ENCODE measurements around the gene TANC1. TPM values are rescaled to one million over a fixed set of nuclear protein-coding genes. Genes with fewer than 3 reads are reported as not detected.

The TANC1 gene
- total and polyA plus RNA-seq, 2 donors (not counting 3 experiments of a cell fraction or from before 2014, with no cell fraction given) = 58.9 to 99.4 TPM

GRCh38 chr2:159246325-159246988, 278.0 kb downstream of the TANC1 start:
- no peak overlapping the region for H3K4me2 ChIP-seq (ENCODE audit: insufficient read depth, low read length)
- intact Hi-C loops (cut with micrococcal nuclease) (no loop called here), dilution Hi-C loops (cut with MboI; ENCODE audit: extremely low pct_ligation_motif_present, low sequenced_read_pairs) (no loop called here)
- FAIRE-seq = no peak
- H3K9me1 ChIP-seq (replicated peaks; ENCODE audit: control insufficient read depth, extremely low read depth, insufficient read depth, low read length) = no peaks in the 10 kb centered on the region
- peaks cover 10% of the 10 kb centered on the region for H3K4me1 ChIP-seq (ENCODE audit: control insufficient read depth, extremely low read depth, insufficient read depth, low read length)
- H3K27ac ChIP-seq (ENCODE audit: insufficient read depth, low read depth, low read length) = no peak overlapping the region
- H3K36me3 ChIP-seq (ENCODE audit: control insufficient read depth in 2 of 2, extremely low read depth in 1 of 2, insufficient read depth in 2 of 2, low read length in 2 of 2) = peaks cover 0 to 2% of the 10 kb centered on the region in 2 experiments
- no peak for TF ChIP-seq FOS (IDR thresholded peaks at IDR 0.05; ENCODE audit: borderline replicate concordance, insufficient read depth, low read length)
- TF ChIP-seq JUN (IDR thresholded peaks at IDR 0.05; ENCODE audit: borderline replicate concordance, insufficient read depth, insufficient read length, low read depth) = no peak
- no peak for TF ChIP-seq MYC (IDR thresholded peaks at IDR 0.05; ENCODE audit: low read depth, low read length)
- no peak for TF ChIP-seq POLR2AphosphoS5 (IDR thresholded peaks at IDR 0.05; ENCODE audit: insufficient read depth, low read depth, low read length)
- TF ChIP-seq EZH2 (IDR thresholded peaks at IDR 0.05; ENCODE audit: borderline replicate concordance, low read depth, low read length, severe bottlenecking) = no peak
- TF ChIP-seq GATA2 (IDR thresholded peaks at IDR 0.05; ENCODE audit: insufficient read depth, insufficient read length, low read depth, low read length) = no peak
- TF ChIP-seq MAX (IDR thresholded peaks at IDR 0.05; ENCODE audit: insufficient read depth, insufficient read length) = no peak
- TF ChIP-seq CTCF (IDR thresholded peaks at IDR 0.05; ENCODE audit: extremely low read depth in 1 of 2, insufficient read depth in 1 of 2, low read depth in 1 of 2, low read length in 2 of 2) = no peak
- no peak for TF ChIP-seq POLR2A (IDR thresholded peaks at IDR 0.05; ENCODE audit: low read depth, low read length)
- ChIA-PET CTCF (interaction anchor here (1.1 kb wide), 1 partner anchor 20 kb away, joined by 3 read pairs; no protein-coding TSS in a partner anchor), POLR2A (no interaction called here)
- H3K79me2 ChIP-seq (ENCODE audit: control insufficient read depth, insufficient read depth, low read length) = no peaks in the 10 kb centered on the region
- no peak for DNase-seq (ENCODE audit: low read depth, low spot score)
- no peaks in the 10 kb centered on the region for H3K27me3 ChIP-seq (ENCODE audit: control insufficient read depth in 2 of 2, insufficient read depth in 2 of 2, low read length in 2 of 2)
- no peak overlapping the region for H3K4me3 ChIP-seq (replicated peaks in 1 of 3; ENCODE audit: insufficient read depth in 1 of 3, low read depth in 1 of 3, low read length in 3 of 3)
- no peaks in the 10 kb centered on the region for H4K20me1 ChIP-seq (replicated peaks; ENCODE audit: control insufficient read depth, extremely low read depth, insufficient read depth, low read length)
- BruUV-seq (replicated peaks) = no TSS peak
- H3K9me3 ChIP-seq (replicated peaks; ENCODE audit: control insufficient read depth, insufficient read depth, low read length) = no peaks in the 10 kb centered on the region
- H3K9ac ChIP-seq (replicated peaks; ENCODE audit: extremely low read depth, insufficient read depth, low read length) = no peak overlapping the region
- no peak overlapping the region for H2AFZ ChIP-seq (ENCODE audit: low read depth, low read length)
